Measurements from ENCODE around the gene COL5A3.
A peak's percentile ranks its signal among the peaks of the same experiment; 100 is the strongest.

GRCh38 chr19:9934132-9934950, 76.0 kb downstream of the COL5A3 start:
- TF ChIP-seq POLR2A (IDR thresholded peaks at IDR 0.05; ENCODE audit: extremely low read depth, insufficient read length) (no peak), MYC (IDR thresholded peaks at IDR 0.05; ENCODE audit: low read depth, low read length) (peak; percentile 79), CTCF (IDR thresholded peaks at IDR 0.05; ENCODE audit: low read depth, low read length) (peak; percentile 95)

Measured in NB4 (cell line).